Measurements from ENCODE around the gene VPREB1.
"Not testable (repeated sequence)": the region's sequence is repeated elsewhere in the genome, so short reads cannot be mapped to it uniquely, and the experiment has no call there.

VPREB1 gene

DNA sequence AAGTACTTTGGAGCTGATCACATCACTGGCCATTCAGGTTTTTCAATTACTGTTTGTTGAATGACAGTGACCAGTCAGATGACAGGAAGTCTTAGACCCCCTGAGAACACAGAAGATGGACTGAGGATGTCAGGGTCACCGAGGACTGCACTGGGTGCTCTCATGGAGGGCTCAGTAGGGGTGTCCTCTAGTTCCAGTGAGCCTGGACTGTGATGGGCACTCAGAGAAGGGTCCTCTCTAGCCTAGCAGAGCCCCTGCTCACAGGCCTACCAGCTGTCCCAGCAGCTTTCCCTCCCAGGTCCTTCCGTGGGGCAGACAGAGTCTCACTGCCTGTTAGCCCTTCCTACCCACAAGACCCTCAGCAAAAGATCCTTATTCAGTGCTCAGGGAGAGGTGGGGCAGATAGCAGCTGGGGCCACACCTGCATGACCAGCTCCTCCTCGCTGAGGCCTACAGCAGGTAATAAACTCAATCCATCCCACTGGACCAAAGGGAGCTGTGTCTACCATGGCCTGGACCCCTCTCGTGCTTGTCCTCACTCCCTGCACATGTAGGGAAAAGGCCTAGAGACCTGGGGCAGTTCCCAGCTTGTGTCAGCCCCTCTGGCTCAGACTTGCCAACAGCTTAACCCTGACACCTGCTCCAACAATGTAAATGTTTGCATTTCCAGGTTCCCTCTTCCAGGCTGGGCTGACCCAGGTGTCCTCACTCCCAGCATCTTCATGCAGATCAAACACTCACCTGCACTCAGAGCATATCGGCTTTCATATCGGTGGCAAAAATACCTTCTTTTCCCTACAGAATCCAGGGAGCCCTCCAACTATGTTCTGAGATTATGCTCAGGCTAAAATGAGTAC, 25.2 kb upstream of the VPREB1 start:
- Mint-ChIP-seq H3K27me3 (no peaks in the 10 kb centered on the region), H3K4me1 (ENCODE audit: low read depth in 2 of 2) (no peaks in the 10 kb centered on the region), H3K27ac (no peak overlapping the region), H3K36me3 (ENCODE audit: insufficient read depth) (no peaks in the 10 kb centered on the region), H3K4me3 (no peak overlapping the region), H3K9me3 (no peaks in the 10 kb centered on the region)
- DNase-seq (no peak), ATAC-seq (replicated peaks) (no peak)

DNA sequence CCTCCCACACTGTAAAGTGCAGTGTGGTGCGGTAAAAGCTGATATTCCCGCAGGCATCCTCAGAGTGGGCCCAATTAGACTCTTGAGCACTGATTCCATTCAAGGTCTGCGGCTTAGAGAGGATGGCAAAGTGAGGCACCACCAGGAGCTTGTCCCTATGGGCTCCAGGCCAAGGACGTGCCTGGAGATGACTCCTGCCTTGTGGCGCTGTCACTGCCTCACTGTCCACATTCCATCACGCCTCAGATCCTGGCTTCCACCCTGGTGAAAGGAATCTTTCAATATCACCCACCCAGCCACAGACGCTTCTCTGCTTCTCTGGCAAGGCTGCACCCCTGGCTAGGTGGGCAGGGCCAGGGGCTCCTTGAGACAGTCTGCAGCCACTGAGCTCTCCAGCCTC, 23.5 kb upstream of the VPREB1 start:
- H3K36me3 Mint-ChIP-seq (ENCODE audit: insufficient read depth); H3K27ac Mint-ChIP-seq; DNase-seq; ATAC-seq (replicated peaks); H3K9me3 Mint-ChIP-seq; H3K4me3 Mint-ChIP-seq; H3K4me1 Mint-ChIP-seq (ENCODE audit: low read depth in 2 of 2); H3K27me3 Mint-ChIP-seq: not testable (repeated sequence)

DNA sequence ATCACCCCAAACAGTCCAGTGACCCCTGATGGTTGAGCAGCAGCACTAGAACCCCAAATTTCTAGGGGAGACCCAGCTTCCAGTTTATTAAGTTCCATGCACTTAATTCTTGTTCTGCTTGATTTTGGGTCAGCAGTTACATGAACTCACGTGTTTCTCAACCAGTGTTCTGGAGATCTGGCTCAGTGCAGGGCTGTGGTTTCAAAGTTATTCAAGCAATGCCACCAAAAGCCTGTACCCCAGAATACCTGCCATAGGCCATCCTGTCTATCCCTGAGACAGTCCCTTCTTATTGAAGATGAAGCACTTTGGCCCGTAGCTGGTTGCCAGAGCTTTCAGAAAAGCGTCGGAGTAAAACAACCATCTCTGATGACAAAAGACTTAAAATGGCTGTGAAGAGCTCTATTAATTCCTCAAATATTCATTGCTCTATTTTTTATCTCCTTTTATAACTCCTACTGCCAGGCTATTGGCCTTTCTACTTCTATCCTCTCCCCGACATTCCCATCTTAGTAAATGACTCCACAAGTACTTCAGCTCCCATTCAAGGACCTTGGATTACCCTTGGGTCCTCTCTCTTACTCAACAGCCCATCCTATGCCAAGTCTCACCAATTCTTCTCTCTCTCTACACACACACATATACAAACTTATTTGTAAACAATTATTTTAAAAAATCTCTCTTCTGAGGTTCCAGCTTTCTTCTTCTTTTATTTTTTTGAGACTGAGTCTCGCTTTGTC, 18.0 kb upstream of the VPREB1 start:
- Mint-ChIP-seq H3K9me3 (no peaks in the 10 kb centered on the region), H3K36me3 (ENCODE audit: insufficient read depth) (no peaks in the 10 kb centered on the region), H3K27ac (no peak overlapping the region), H3K4me1 (ENCODE audit: low read depth in 2 of 2) (no peaks in the 10 kb centered on the region), H3K27me3 (peaks cover 5 to 14% of the 10 kb centered on the region in 2 donors), H3K4me3 (no peak overlapping the region)
- DNase-seq, result no peak
- no peak for ATAC-seq (replicated peaks)

DNA sequence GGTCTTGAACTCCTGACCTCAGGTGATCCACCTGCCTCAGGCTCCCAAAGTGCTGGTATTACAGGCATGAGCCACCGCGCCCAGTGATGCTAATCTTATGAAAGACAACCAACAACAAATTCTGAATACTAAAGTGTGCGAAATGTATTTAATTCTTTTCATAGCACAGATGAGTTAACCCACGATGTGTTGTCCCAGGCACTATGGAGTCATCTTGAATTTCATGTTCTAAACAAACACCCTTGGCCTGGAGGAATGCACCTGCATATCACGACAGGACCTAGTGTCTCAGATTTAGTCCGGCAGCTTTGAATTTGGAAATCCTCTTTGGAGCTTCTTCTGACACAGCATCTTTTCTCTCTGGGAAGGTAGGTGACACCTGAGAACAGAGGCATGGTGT, 16.2 kb upstream of the VPREB1 start:
- ATAC-seq (replicated peaks) (no peak), DNase-seq (no peak)
- Mint-ChIP-seq H3K27me3 (peaks cover 5 to 14% of the 10 kb centered on the region in 2 donors), H3K4me1 (ENCODE audit: low read depth in 2 of 2) (no peaks in the 10 kb centered on the region), H3K36me3 (ENCODE audit: insufficient read depth) (no peaks in the 10 kb centered on the region), H3K27ac (no peak overlapping the region), H3K4me3 (no peak overlapping the region), H3K9me3 (no peaks in the 10 kb centered on the region)

DNA sequence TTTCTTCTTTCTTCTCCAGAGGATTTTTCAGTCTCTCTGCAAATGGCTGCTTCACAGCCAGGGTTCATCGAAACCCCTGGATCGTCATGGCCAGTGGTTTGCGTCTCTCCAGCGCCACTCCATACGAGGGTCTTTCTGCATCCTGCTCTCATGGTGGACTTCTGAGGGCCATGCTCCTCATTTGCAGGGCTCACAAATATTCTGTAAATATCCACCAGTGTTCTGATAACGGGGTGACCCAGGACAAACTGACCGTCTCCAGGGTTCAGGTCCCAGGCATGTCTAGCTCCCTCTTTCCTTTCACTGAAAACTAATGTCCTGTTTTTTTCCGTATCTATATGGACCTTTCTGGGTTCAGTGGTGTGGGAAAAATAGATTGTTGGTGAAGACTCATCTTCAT, 15.7 kb upstream of the VPREB1 start:
- H3K4me3 Mint-ChIP-seq, result no peak overlapping the region
- no peaks in the 10 kb centered on the region for H3K9me3 Mint-ChIP-seq
- no peak for DNase-seq
- no peak for ATAC-seq (replicated peaks)
- no peak overlapping the region for H3K27ac Mint-ChIP-seq
- no peaks in the 10 kb centered on the region for H3K4me1 Mint-ChIP-seq (ENCODE audit: low read depth in 2 of 2)
- H3K27me3 Mint-ChIP-seq, result peaks cover 5 to 14% of the 10 kb centered on the region in 2 donors
- no peaks in the 10 kb centered on the region for H3K36me3 Mint-ChIP-seq (ENCODE audit: insufficient read depth)

DNA sequence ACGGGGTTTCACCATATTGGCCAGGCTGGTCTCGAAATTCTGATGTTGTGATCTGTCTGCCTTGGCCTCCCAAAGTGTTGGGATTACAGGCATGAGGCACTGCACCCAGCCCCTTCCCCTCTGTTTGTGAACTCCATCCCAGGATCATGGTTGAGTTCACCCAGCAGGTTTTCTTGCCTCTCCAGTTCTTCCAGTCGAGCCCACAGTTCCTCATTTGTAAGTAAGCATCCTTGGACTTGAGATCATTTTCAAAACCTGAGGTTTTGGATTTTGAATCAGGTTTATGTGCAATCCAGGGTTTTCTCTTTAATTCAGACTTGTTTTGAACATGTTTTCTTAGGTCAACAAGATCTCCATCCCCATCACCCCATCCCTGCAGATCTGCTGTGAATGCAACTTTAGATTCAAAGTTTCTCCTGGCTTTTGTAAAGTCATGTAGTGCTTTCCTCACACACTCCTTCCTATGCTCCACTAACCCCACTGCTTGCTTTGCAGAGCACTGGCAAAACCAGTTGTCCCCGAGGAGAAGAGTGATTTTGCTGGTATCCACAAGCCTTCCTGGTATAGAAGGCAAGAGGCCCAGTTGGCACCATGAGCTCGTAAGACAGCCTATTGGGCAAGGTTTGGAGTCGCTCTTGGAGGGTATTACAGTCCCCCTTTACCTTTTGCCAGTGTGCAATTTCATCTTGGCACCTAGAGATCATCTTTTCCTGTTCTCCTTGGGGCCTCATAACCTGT, 14.7 kb upstream of the VPREB1 start:
- Mint-ChIP-seq H3K36me3 (ENCODE audit: insufficient read depth) (no peaks in the 10 kb centered on the region), H3K27ac (peak overlapping the region; percentile 11 to 73), H3K9me3 (no peaks in the 10 kb centered on the region), H3K4me1 (ENCODE audit: low read depth in 2 of 2) (no peaks in the 10 kb centered on the region), H3K27me3 (peaks cover 5 to 14% of the 10 kb centered on the region in 2 donors), H3K4me3 (no peak overlapping the region)
- ATAC-seq (replicated peaks) (no peak), DNase-seq (no peak)

DNA sequence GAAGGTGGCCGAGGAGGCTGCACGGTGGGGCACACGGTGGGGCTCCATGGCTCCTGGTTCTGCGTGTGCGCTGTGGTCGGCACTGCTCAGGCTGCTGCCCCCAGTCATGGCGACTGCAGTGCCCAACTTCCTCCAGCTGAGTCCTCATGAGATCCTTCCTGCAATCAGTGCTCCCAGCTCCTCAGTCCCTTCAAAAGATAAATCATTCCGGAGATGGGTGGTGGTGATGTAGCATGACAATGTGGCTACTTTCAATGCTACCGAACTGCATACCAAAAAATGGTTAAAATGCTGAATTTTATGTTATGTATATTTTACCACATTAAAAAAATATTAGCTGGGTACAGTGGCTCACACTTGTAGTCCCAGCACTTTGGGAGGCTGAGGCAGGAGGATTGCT, 14.1 kb upstream of the VPREB1 start:
- DNase-seq (no peak), ATAC-seq (replicated peaks) (no peak)
- Mint-ChIP-seq H3K4me1 (ENCODE audit: low read depth in 2 of 2) (no peaks in the 10 kb centered on the region), H3K36me3 (ENCODE audit: insufficient read depth) (no peaks in the 10 kb centered on the region), H3K27ac (peak overlapping the region in 1 of 2 donors; percentile 73), H3K27me3 (peaks cover 5 to 14% of the 10 kb centered on the region in 2 donors), H3K9me3 (no peaks in the 10 kb centered on the region), H3K4me3 (no peak overlapping the region)

DNA sequence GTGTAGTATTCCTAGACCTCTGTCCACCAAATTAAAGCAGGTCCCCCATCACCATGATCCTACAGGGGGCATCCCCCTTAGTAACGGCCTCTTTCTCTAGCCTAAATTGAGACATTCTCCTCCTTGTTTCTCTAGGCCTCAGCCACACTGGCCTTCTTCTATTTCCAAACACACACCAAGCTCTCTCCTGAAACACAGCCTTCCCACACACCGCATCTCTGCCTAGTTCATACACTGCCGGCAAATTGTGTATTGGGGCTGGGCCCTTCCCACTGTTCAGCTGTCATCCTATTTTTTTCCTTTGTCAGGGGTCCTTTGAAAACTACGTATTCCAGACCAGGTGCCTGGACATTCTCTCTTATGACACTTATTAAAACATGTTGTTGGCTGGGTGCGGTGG, 11.5 kb upstream of the VPREB1 start:
- no peak for ATAC-seq (replicated peaks)
- no peak for DNase-seq
- Mint-ChIP-seq H3K36me3 (ENCODE audit: insufficient read depth) (no peaks in the 10 kb centered on the region), H3K9me3 (no peaks in the 10 kb centered on the region), H3K4me1 (ENCODE audit: low read depth in 2 of 2) (no peaks in the 10 kb centered on the region), H3K4me3 (no peak overlapping the region), H3K27me3 (peaks cover 5 to 14% of the 10 kb centered on the region in 2 donors), H3K27ac (no peak overlapping the region)

DNA sequence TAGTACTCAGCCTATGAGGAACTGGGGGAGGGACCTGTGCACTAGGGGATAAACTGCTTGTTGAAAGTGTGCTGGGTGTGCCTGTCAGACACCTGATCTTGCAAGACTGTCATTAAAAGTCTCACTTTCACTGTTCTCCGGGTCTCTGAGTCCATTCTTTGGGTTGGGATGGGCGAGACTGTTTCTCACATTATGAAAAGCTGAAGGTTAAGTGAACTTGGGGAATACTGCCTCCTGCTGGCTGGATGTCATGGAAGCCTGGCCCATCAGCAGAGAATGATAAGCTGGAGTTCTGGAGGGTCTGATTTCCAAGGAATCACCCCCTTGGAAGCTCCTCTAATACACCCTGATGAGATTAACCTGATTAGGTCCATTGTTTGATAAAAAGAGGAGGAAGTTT, 9.0 kb upstream of the VPREB1 start:
- H3K27me3 Mint-ChIP-seq, result peaks cover 4 to 7% of the 10 kb centered on the region in 2 donors
- H3K36me3 Mint-ChIP-seq (ENCODE audit: insufficient read depth), result no peaks in the 10 kb centered on the region
- no peak overlapping the region for H3K4me3 Mint-ChIP-seq
- DNase-seq (peak; percentile 51 to 57 (median 57)), ATAC-seq (replicated peaks) (peak; percentile 36)
- no peaks in the 10 kb centered on the region for H3K9me3 Mint-ChIP-seq
- H3K4me1 Mint-ChIP-seq (ENCODE audit: low read depth in 2 of 2), result no peaks in the 10 kb centered on the region
- no peak overlapping the region for H3K27ac Mint-ChIP-seq

DNA sequence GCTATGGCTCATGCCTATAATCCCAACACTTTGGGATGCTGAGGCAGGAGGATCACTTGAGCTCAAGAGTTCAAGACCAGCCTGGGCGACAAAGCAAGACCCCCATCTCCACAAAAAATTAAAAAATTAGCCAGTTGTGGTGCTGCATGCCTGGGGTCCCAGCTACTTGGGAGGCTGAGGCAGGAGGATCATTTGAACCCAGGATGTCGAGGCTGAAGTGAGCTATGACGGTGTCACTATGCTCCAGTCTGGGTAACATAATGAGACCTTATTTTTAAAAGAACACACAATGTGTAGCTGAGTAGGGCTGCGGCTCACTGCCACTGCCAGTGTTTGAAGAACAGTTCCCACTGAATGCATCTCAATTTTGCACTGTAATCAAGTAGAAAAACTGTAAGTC, 7.1 kb upstream of the VPREB1 start:
- peaks cover 14 to 27% of the 10 kb centered on the region in 2 donors for H3K27me3 Mint-ChIP-seq
- no peaks in the 10 kb centered on the region for H3K4me1 Mint-ChIP-seq (ENCODE audit: low read depth in 2 of 2)
- DNase-seq (no peak), ATAC-seq (replicated peaks) (no peak)
- H3K4me3 Mint-ChIP-seq, result no peak overlapping the region
- no peaks in the 10 kb centered on the region for H3K9me3 Mint-ChIP-seq
- no peak overlapping the region for H3K27ac Mint-ChIP-seq
- H3K36me3 Mint-ChIP-seq (ENCODE audit: insufficient read depth), result no peaks in the 10 kb centered on the region

DNA sequence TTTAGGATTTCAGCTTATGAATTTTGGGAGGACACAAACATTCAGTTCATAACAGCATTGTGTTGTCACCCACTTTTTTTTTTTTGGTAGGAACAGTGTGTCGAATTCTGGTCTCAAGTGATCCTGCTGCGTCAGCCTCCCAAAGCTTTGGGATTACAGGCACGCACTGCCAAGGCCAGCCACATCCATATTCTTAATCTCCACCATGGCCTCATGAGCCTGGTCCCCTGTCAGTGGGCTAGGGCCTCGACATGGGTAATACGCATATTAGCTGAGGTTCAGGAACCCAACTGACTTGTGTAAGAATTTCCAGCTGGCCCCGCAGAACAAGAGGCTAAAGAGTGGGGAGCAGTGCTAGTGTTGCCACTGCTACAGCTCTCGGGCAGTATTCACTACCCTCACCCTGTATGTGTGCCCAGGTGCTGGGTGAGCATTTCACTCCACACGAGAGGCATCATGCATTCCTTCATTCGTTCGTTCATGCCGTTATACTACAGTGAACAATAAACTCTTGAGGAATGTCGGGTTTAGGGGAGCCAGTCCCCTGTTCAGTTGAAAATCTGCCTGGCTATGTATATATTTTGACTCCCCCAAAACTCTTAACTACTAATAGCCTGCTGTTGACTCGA, 5.2 kb upstream of the VPREB1 start:
- no peaks in the 10 kb centered on the region for H3K9me3 Mint-ChIP-seq
- H3K36me3 Mint-ChIP-seq (ENCODE audit: insufficient read depth), result no peaks in the 10 kb centered on the region
- ATAC-seq (replicated peaks) (no peak), DNase-seq (no peak)
- H3K4me3 Mint-ChIP-seq, result no peak overlapping the region
- H3K27ac Mint-ChIP-seq, result no peak overlapping the region
- H3K4me1 Mint-ChIP-seq (ENCODE audit: low read depth in 2 of 2), result peaks cover 0 to 7% of the 10 kb centered on the region in 2 donors
- peaks cover 21 to 42% of the 10 kb centered on the region in 2 donors for H3K27me3 Mint-ChIP-seq

DNA sequence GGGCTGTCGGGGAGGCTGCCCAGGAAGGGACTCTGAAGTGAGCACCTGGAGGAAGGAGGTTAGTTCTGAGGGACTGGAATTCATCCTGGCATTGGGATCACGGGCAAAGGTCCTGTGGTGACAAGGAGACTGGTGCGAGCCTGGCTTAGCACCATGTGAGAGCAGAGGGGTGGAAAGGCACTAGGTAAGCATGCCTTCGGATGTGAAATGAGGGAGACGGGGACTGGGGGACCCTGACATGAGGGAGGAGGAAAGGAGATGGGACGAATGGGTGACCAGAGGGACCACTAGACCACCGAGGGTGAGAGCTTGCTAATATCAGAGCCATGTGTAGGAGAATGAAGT, 3.1 kb upstream of the VPREB1 start:
- peaks cover 27 to 49% of the 10 kb centered on the region in 2 donors for H3K27me3 Mint-ChIP-seq
- no peaks in the 10 kb centered on the region for H3K9me3 Mint-ChIP-seq
- H3K4me3 Mint-ChIP-seq, result no peak overlapping the region
- no peak for DNase-seq
- H3K36me3 Mint-ChIP-seq (ENCODE audit: insufficient read depth), result no peaks in the 10 kb centered on the region
- H3K4me1 Mint-ChIP-seq (ENCODE audit: low read depth in 2 of 2), result peaks cover 0 to 7% of the 10 kb centered on the region in 2 donors
- ATAC-seq (replicated peaks), result no peak
- no peak overlapping the region for H3K27ac Mint-ChIP-seq

DNA sequence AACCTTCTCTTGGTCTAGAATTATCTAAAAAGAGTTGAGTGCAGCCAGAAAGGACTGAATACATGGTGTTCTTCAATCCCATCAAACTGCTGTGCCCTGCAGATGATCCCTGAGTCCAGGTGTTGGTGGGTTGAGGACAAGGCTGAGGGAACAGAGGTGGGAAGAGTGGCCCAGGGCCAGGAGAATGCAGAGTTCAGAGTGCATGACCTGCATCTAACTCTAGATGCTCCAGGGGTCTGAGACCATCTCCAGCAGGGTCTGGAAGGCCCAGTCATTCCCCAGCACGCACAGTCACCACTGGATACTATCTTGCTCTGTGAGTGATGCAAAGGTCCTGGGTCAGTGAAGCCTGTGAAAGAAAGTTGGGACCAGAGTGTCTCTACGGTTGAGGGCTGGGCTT, 2.1 kb upstream of the VPREB1 start:
- DNase-seq, result no peak
- H3K4me1 Mint-ChIP-seq (ENCODE audit: low read depth in 2 of 2), result peaks cover 0 to 7% of the 10 kb centered on the region in 2 donors
- H3K27ac Mint-ChIP-seq, result no peak overlapping the region
- no peak overlapping the region for H3K4me3 Mint-ChIP-seq
- H3K9me3 Mint-ChIP-seq, result no peaks in the 10 kb centered on the region
- peaks cover 27 to 49% of the 10 kb centered on the region in 2 donors for H3K27me3 Mint-ChIP-seq
- ATAC-seq (replicated peaks), result no peak
- H3K36me3 Mint-ChIP-seq (ENCODE audit: insufficient read depth), result no peaks in the 10 kb centered on the region

All from effector memory CD8-positive, alpha-beta T cell (primary cell).